ENCODE measurements around the gene TUBB3. TPM values are rescaled to one million over a fixed set of nuclear protein-coding genes. Genes with fewer than 3 reads are reported as not detected.
"Not testable (repeated sequence)": the region's sequence is repeated elsewhere in the genome, so short reads cannot be mapped to it uniquely, and the experiment has no call there.

Gene TUBB3
- total RNA-seq, 1 experiment from 2014 or later: 173 TPM

GRCh38 chr16:89873972-89874689 lies 49.0 kb upstream of the TUBB3 start:
- peaks cover 53% of the 10 kb centered on the region for H3K79me2 ChIP-seq (ENCODE audit: insufficient read depth, low read length)
- intact Hi-C loops (cut with micrococcal nuclease): loop anchor here (5.0 kb wide), 2 partner anchors 48 to 57 kb away; partner anchors contain the start of genes FANCA and TUBB3
- RAD21 ChIA-PET (ENCODE audit: low non-redundant PET in 1 of 2, low total read pairs in 2 of 2, uncharacterized antibody in 2 of 2, unreplicated experiment in 2 of 2): interaction anchor here (0.6 to 1.0 kb wide), 2 partner anchors 168 kb away, joined by 3 to 4 read pairs; no protein-coding TSS in a partner anchor

GRCh38 chr16:89879123-89879522 lies 44.0 kb upstream of the TUBB3 start:
- H3K4me1 ChIP-seq (ENCODE audit: control insufficient read depth in 1 of 2, insufficient read depth in 2 of 2, low read length in 2 of 2); RAD21 ChIA-PET (ENCODE audit: low non-redundant PET in 1 of 2, low total read pairs in 2 of 2, uncharacterized antibody in 2 of 2, unreplicated experiment in 2 of 2); H3K4me3 ChIP-seq (replicated peaks in 1 of 2; ENCODE audit: low read depth in 1 of 2, low read length in 2 of 2); H3K9ac ChIP-seq (ENCODE audit: low read length); BruUV-seq (replicated peaks); H3K9me2 ChIP-seq (ENCODE audit: insufficient read depth); CTCF ChIA-PET; H3K4me2 ChIP-seq (ENCODE audit: low read length); DNase-seq (ENCODE audit: low read depth, low spot score); intact Hi-C loops (cut with micrococcal nuclease); H2AFZ ChIP-seq (ENCODE audit: low read depth, low read length, poor library complexity, severe bottlenecking); H3K27ac ChIP-seq (ENCODE audit: low read depth, low read length); H4K20me1 ChIP-seq (ENCODE audit: insufficient read depth); ATAC-seq; H3K27me3 ChIP-seq (ENCODE audit: insufficient read depth, low read length); POLR2A ChIA-PET; H3K9me3 ChIP-seq (ENCODE audit: control insufficient read depth in 1 of 2, insufficient read depth in 1 of 2, low read depth in 1 of 2, low read length in 2 of 2): not testable (repeated sequence)
- H3K36me3 ChIP-seq (ENCODE audit: control insufficient read depth in 1 of 2, insufficient read depth in 2 of 2, low read length in 2 of 2): peaks cover 36 to 53% of the 10 kb centered on the region in 2 experiments
- peaks cover 97% of the 10 kb centered on the region for H3K79me2 ChIP-seq (ENCODE audit: insufficient read depth, low read length)

More at GRCh38 chr16:89873972-89874689, 49.0 kb upstream of the TUBB3 start:
- Histone ChIP-seq H3K36me3 (ENCODE audit: control insufficient read depth in 1 of 2, insufficient read depth in 2 of 2, low read length in 2 of 2) (peaks cover 16 to 29% of the 10 kb centered on the region in 2 experiments), H3K27ac (ENCODE audit: low read depth, low read length) (peak overlapping the region; percentile 100), H3K4me2 (ENCODE audit: low read length) (peak overlapping the region; percentile 89), H3K27me3 (ENCODE audit: insufficient read depth, low read length) (no peaks in the 10 kb centered on the region), H3K9ac (ENCODE audit: low read length) (peak overlapping the region; percentile 98), H4K20me1 (ENCODE audit: insufficient read depth) (peaks cover 7% of the 10 kb centered on the region; the same call in 1 of the 2 replicates), H3K4me3 (replicated peaks in 1 of 2; ENCODE audit: low read depth in 1 of 2, low read length in 2 of 2) (peak overlapping the region; percentile 87 to 91), H3K9me3 (ENCODE audit: control insufficient read depth in 1 of 2, insufficient read depth in 1 of 2, low read depth in 1 of 2, low read length in 2 of 2) (no peaks in the 10 kb centered on the region), H3K9me2 (ENCODE audit: insufficient read depth) (no peaks in the 10 kb centered on the region), H2AFZ (ENCODE audit: low read depth, low read length, poor library complexity, severe bottlenecking) (no peak overlapping the region), H3K4me1 (ENCODE audit: control insufficient read depth in 1 of 2, insufficient read depth in 2 of 2, low read length in 2 of 2) (peaks cover 12 to 23% of the 10 kb centered on the region in 2 experiments)
- BruUV-seq (replicated peaks): no TSS peak
- DNase-seq (ENCODE audit: low read depth, low spot score) (peak; percentile 94), ATAC-seq (peak; percentile 76)
- ChIA-PET POLR2A (interaction anchor here (0.7 to 1.5 kb wide), 8 partner anchors 11 to 168 kb away, joined by 3 to 16 read pairs (median 8); partner anchors contain the start of genes MC1R and TUBB3), CTCF (interaction anchor here (0.6 to 3.1 kb wide), 5 partner anchors 14 to 174 kb away, joined by 4 to 20 read pairs (median 9); partner anchors contain the start of gene DBNDD1)
- TF ChIP-seq TCF7L2 (IDR thresholded peaks at IDR 0.05; ENCODE audit: borderline replicate concordance, extremely low read depth, insufficient read depth, insufficient read length): peak; percentile 51
- no peak for TF ChIP-seq REST (IDR thresholded peaks at IDR 0.05; ENCODE audit: low read depth)
- no peak for TF ChIP-seq ELF1 (IDR thresholded peaks at IDR 0.05; ENCODE audit: borderline replicate concordance, low read depth)

Data from HCT116 (cell line).